ENCODE results near the gene BST2.

DNA sequence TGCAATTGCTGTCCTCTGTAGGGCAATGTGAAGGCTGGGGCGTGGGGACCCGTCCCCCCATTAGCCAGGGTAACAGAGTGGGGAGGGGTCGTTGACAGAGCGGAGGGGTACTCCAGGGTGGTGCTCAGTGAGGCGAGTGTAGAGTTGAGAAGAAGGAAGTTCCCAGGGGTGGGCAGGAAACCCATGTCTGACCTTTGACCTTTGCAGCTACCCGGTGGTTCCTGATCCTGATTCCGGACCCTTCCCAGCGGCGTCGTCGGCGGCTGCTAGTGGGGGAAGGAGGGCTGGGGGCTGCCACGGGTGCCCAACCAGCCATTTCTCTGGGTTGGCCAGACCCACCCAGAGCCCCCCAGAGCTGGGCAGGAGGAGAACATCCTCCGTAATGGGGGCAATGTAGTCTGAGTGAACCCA, 26.2 kb downstream of the BST2 start:
- TF ChIP-seq, protein P1, sequence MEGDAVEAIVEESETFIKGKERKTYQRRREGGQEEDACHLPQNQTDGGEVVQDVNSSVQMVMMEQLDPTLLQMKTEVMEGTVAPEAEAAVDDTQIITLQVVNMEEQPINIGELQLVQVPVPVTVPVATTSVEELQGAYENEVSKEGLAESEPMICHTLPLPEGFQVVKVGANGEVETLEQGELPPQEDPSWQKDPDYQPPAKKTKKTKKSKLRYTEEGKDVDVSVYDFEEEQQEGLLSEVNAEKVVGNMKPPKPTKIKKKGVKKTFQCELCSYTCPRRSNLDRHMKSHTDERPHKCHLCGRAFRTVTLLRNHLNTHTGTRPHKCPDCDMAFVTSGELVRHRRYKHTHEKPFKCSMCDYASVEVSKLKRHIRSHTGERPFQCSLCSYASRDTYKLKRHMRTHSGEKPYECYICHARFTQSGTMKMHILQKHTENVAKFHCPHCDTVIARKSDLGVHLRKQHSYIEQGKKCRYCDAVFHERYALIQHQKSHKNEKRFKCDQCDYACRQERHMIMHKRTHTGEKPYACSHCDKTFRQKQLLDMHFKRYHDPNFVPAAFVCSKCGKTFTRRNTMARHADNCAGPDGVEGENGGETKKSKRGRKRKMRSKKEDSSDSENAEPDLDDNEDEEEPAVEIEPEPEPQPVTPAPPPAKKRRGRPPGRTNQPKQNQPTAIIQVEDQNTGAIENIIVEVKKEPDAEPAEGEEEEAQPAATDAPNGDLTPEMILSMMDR (IDR thresholded peaks at IDR 0.05), result no peak
- no peak for TF ChIP-seq POLR2A (IDR thresholded peaks at IDR 0.05)
